ENCODE measurements around the gene KLF16. TPM values are rescaled to one million over a fixed set of nuclear protein-coding genes. Genes with fewer than 3 reads are reported as not detected.

Gene KLF16
- total RNA-seq, 2 donors from 2014 or later, result 7.7 to 11.0 TPM

DNA sequence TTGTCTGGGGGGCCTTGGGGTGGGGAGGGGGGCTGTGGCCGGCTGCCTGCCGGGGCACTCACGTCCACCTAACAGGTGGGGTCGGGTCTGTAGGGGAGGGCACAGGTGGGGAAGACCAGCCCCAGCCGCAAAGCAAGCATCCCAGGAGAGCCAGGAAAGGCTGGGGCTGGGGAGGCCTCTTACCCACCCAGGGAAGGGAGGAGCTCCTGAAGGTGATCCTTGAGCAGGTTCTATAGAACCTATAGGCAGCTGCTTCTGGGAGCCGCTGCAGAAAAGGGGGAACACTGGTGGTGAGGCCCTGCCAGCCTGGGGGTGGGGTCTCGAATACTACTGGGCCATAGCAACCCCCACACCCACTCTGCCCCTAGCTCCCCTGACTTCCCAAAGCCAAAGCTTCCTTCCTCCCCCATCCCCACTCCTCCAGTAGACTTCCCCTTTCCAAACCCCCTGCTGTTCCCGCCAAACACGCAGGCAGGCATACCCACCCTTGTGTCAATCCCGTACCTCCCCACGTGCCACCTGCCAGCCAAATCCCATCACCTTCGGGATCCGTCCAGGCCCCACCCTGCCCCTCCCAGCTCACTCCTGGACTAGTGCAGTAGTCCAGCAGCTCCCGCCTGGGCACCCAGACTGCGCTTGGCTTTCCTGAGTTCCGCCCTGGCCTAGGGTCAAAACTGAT lies 5.6 kb downstream of the KLF16 start:
- H3K4me1 ChIP-seq (ENCODE audit: control insufficient read depth in 1 of 2, low read depth in 2 of 2), result peaks cover 52 to 73% of the 10 kb centered on the region in 2 donors
- H3K27ac ChIP-seq, result peak overlapping the region; percentile 38 to 75
- TF ChIP-seq, protein P1, sequence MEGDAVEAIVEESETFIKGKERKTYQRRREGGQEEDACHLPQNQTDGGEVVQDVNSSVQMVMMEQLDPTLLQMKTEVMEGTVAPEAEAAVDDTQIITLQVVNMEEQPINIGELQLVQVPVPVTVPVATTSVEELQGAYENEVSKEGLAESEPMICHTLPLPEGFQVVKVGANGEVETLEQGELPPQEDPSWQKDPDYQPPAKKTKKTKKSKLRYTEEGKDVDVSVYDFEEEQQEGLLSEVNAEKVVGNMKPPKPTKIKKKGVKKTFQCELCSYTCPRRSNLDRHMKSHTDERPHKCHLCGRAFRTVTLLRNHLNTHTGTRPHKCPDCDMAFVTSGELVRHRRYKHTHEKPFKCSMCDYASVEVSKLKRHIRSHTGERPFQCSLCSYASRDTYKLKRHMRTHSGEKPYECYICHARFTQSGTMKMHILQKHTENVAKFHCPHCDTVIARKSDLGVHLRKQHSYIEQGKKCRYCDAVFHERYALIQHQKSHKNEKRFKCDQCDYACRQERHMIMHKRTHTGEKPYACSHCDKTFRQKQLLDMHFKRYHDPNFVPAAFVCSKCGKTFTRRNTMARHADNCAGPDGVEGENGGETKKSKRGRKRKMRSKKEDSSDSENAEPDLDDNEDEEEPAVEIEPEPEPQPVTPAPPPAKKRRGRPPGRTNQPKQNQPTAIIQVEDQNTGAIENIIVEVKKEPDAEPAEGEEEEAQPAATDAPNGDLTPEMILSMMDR (IDR thresholded peaks at IDR 0.05), result no peak
- no peaks in the 10 kb centered on the region for H3K9me3 ChIP-seq
- H3K36me3 ChIP-seq, result no peaks in the 10 kb centered on the region
- ATAC-seq (ENCODE audit: insufficient number of reproducible peaks, low FRiP score, low read depth) (no peak), DNase-seq (ENCODE audit: low spot score) (no peak)
- no peaks in the 10 kb centered on the region for H3K27me3 ChIP-seq (replicated peaks; ENCODE audit: insufficient read depth)
- peak overlapping the region; percentile 68 for H3K4me3 ChIP-seq

DNA sequence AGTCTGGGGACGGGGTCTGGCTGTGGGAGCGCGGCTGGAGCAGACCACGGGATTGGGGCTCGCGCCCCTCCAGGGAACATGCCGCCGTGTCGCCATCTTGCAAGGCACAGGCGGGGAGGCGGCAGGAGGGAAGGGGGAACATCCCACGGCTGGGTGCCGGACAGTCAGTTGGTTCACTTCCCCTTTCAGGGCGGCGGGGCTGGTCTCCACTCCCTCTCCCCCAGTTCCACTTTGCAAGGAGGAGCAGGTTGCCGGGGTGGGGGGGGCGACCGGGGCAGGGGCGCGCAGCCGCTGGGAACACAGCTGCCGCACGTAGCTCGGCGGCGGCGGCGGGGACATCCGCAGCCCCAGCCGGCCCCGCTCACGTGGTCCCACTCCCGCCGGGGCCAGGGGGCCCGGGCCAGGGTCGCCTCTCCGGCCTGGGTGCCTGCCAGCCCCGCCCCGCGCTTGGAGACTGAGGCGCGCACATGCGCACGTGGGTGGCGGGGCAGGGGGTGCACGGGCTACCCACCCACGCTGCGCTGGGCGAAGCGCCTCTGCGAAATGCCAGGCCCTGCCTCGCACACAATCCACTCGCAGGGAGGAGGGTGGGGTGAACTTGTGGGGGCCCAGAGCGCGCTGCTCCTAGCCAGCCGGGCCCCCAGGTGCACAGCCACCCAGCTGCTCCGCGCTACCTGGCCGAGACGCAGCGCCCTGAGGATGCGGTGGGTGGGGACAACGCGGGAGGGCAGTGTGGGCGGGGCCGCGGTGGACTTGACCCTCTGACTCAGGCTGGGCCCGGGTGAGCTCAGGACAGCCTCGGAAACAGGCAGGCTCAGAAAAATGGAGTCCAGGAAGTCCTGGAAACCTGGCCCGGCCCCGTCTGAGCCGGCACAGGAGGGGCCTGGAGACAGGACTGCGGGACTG lies 6.4 kb downstream of the KLF16 start:
- Histone ChIP-seq H3K4me3 (peak overlapping the region; percentile 68), H3K27me3 (replicated peaks; ENCODE audit: insufficient read depth) (no peaks in the 10 kb centered on the region), H3K4me1 (ENCODE audit: control insufficient read depth in 1 of 2, low read depth in 2 of 2) (peaks cover 46 to 67% of the 10 kb centered on the region in 2 donors), H3K9me3 (no peaks in the 10 kb centered on the region), H3K36me3 (no peaks in the 10 kb centered on the region), H3K27ac (peak overlapping the region; percentile 53 to 75)
- TF ChIP-seq, protein P1 (IDR thresholded peaks at IDR 0.05), result no peak
- ATAC-seq (ENCODE audit: insufficient number of reproducible peaks, low FRiP score, low read depth) (peak; percentile 5), DNase-seq (ENCODE audit: low spot score) (peak; percentile 54)

DNA sequence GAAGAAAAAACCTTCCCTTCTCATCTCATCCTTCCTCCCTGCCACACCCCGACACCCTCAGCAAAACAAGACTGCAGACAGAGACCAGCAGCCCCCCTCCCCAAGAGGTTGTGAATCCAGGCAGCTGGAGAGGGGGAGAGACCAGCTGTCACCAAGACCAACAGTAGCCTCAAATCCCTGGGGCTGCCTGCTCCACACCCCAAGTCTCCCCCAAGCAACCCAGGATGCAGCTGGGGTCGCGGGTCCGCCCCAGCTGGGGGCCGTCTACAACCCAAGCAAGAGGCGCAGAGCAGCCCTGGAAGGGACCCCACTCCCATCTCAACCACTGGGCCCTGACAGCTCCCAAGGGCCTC lies 7.1 kb downstream of the KLF16 start:
- TF ChIP-seq, protein P1 (IDR thresholded peaks at IDR 0.05), result no peak
- DNase-seq (ENCODE audit: low spot score), result no peak
- no peak for ATAC-seq (ENCODE audit: insufficient number of reproducible peaks, low FRiP score, low read depth)
- Histone ChIP-seq H3K4me3 (peak overlapping the region; percentile 68), H3K9me3 (no peaks in the 10 kb centered on the region), H3K27ac (peak overlapping the region; percentile 53 to 75), H3K27me3 (replicated peaks; ENCODE audit: insufficient read depth) (no peaks in the 10 kb centered on the region), H3K36me3 (no peaks in the 10 kb centered on the region), H3K4me1 (ENCODE audit: control insufficient read depth in 1 of 2, low read depth in 2 of 2) (peaks cover 40 to 61% of the 10 kb centered on the region in 2 donors)

DNA sequence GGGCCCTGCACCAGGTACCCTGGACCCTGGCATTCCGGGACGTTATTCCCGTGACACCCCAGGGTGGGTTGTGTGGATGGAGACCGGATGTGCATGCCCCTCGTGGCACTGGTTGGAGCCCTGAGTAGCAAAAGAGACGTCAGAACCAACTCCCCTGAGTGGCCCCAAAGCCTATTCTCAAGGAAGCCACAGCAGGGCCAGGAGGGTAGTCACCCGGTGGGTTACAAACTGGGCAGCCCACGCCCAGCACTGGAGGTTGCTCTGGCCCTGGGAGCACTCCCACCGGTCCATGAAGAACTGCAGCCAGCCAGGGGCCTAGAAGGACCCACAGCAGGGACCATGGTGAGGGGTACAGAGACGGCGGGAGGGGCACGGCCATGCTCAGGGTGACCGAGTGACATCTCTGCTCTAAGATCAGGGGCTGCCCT lies 7.5 kb downstream of the KLF16 start:
- no peaks in the 10 kb centered on the region for H3K36me3 ChIP-seq
- ATAC-seq (ENCODE audit: insufficient number of reproducible peaks, low FRiP score, low read depth), result no peak
- no peaks in the 10 kb centered on the region for H3K9me3 ChIP-seq
- peaks cover 37 to 56% of the 10 kb centered on the region in 2 donors for H3K4me1 ChIP-seq (ENCODE audit: control insufficient read depth in 1 of 2, low read depth in 2 of 2)
- peak overlapping the region; percentile 68 for H3K4me3 ChIP-seq
- peak overlapping the region; percentile 53 to 75 for H3K27ac ChIP-seq
- TF ChIP-seq, protein P1 (IDR thresholded peaks at IDR 0.05), result no peak
- DNase-seq (ENCODE audit: low spot score), result no peak
- H3K27me3 ChIP-seq (replicated peaks; ENCODE audit: insufficient read depth), result no peaks in the 10 kb centered on the region

All from thoracic aorta (tissue), 2 donors.